Activated CD8-positive, alpha-beta memory T cell treated with anti-CD3 and anti-CD28 coated beads, Interleukin-2, amount 10 ng/mL, durations not matched to agents 7 days and 5 days (primary cell): ENCODE results near the gene LASP1. TPM values are rescaled to one million over a fixed set of nuclear protein-coding genes. Genes with fewer than 3 reads are reported as not detected.

Source experiments
- microRNA-seq: library from miRNA; unstranded; fragments of <30 nt; microRNA quantifications from one replicate; pipeline ENCODE4 v1.2.0, GENCODE V29; 2022
- total RNA-seq, 2 experiments: library from RNA; stranded (reverse); gene quantifications; one replicate each; pipeline ENCODE4 v1.2.3, GENCODE V29; 2021

LASP1 gene
- total RNA-seq, 2 experiments from 2014 or later = 208 to 239 TPM

Small RNAs within 50 kb of the gene (microRNA-seq; reads per million reads assigned to microRNA genes)
- not detected for gene MIR4727
- gene MIR6779 = not detected

Other genes with a start within 250 kb of the LASP1 start
- gene EPOP, start 195.1 kb upstream of the LASP1 start, total RNA-seq = 10 to 100 TPM; 10.4 to 20.1 TPM
- gene MLLT6, start 164.8 kb upstream of the LASP1 start, total RNA-seq = 100 to 1,000 TPM; 223 to 247 TPM
- 10 to 100 TPM; 51.3 to 54.3 TPM for gene CISD3, start 139.7 kb upstream of the LASP1 start, total RNA-seq
- gene PCGF2, start 121.7 kb upstream of the LASP1 start, total RNA-seq = 1 to 10 TPM; 2.1 to 2.5 TPM
- 100 to 1,000 TPM; 246 to 303 TPM for gene PSMB3, start 117.3 kb upstream of the LASP1 start, total RNA-seq
- 10 to 100 TPM; 37.6 TPM for gene PIP4K2B, start 70.5 kb upstream of the LASP1 start, total RNA-seq
- gene CWC25, start 44.7 kb upstream of the LASP1 start, total RNA-seq = 10 to 100 TPM; 28.7 to 33.0 TPM
- 1,000 to 10,000 TPM in 1 of 2 experiments, 100 to 1,000 TPM in 1; 831 to 1,130 TPM for gene RPL23, start 16.3 kb upstream of the LASP1 start, total RNA-seq
- under 1 TPM in 1 of 2 experiments, not detected in 1; 0.18 TPM for gene FBXO47, start 97.3 kb downstream of the LASP1 start, total RNA-seq